HepG2 (cell line): ENCODE data around the gene GRIK4. TPM values are rescaled to one million over a fixed set of nuclear protein-coding genes. Genes with fewer than 3 reads are reported as not detected.

Experiments used
- CAMTA2 ChIP-seq: sonication (generic); formaldehyde crosslinking; IDR thresholded peaks from 2 replicates; pipeline ENCODE4 v1.4.0; 2020; ENCODE audit warnings: mild to moderate bottlenecking, missing genetic modification reagents, borderline replicate concordance
- EHMT2 ChIP-seq: fragments of 200-600 bp; sonication (generic); IDR thresholded peaks from 2 replicates; pipeline ENCODE4 v1.7.0; 2017; ENCODE audit warnings: antibody characterized with exemption, low read depth, low read length, borderline replicate concordance
- FOSL1 ChIP-seq: sonication (generic); formaldehyde crosslinking; IDR thresholded peaks from 2 replicates; pipeline ENCODE4 v1.9.0; 2021; ENCODE audit warnings: missing genetic modification reagents, borderline replicate concordance
- FOSL2 ChIP-seq: sonication (generic); formaldehyde crosslinking; IDR thresholded peaks from 2 replicates; pipeline ENCODE4 v1.4.0; 2020; ENCODE audit warnings: missing genetic modification reagents
- FOXK1 ChIP-seq: sonication (generic); formaldehyde crosslinking; IDR thresholded peaks from 2 replicates; pipeline ENCODE4 v1.4.0; 2020; ENCODE audit warnings: low read depth, missing genetic modification reagents, borderline replicate concordance
- GLI4 ChIP-seq: sonication (generic); formaldehyde crosslinking; IDR thresholded peaks from 2 replicates; pipeline ENCODE4 v1.5.1; 2020; ENCODE audit warnings: missing genetic modification reagents, mild to moderate bottlenecking, moderate library complexity, borderline replicate concordance
- HOXA5 ChIP-seq: sonication (generic); formaldehyde crosslinking; IDR thresholded peaks from 2 replicates; pipeline ENCODE4 v1.4.0; 2020; ENCODE audit warnings: missing genetic modification reagents
- KAT2B ChIP-seq: fragments of 150-350 bp; IDR thresholded peaks from 2 replicates; pipeline ENCODE4 v1.6.1; 2014; ENCODE audit warnings: low read depth, low read length, borderline replicate concordance
- MIER2 ChIP-seq: IDR thresholded peaks from 2 replicates; pipeline ENCODE4 v1.6.1; 2016; ENCODE audit warnings: missing biosample characterization, missing genetic modification reagents
- NFE2L1 ChIP-seq: sonication (generic); formaldehyde crosslinking; IDR thresholded peaks from 2 replicates; pipeline ENCODE4 v1.4.0; 2020; ENCODE audit warnings: missing genetic modification reagents, mild to moderate bottlenecking, borderline replicate concordance
- PITX1 ChIP-seq: sonication (generic); formaldehyde crosslinking; IDR thresholded peaks from 2 replicates; pipeline ENCODE4 v1.5.1; 2020; ENCODE audit warnings: mild to moderate bottlenecking, missing genetic modification reagents
- SIN3B ChIP-seq: fragments of 150-350 bp; IDR thresholded peaks from 2 replicates; pipeline ENCODE4 v1.6.1; 2014; ENCODE audit warnings: low read length
- TGIF2 ChIP-seq: IDR thresholded peaks from 2 replicates; pipeline ENCODE4 v1.6.1; 2016; ENCODE audit warnings: control low read depth, missing compliant biosample characterization
- ZNF430 ChIP-seq: sonication (generic); formaldehyde crosslinking; IDR thresholded peaks from 2 replicates; pipeline ENCODE4 v1.9.0; 2021; ENCODE audit warnings: mild to moderate bottlenecking, missing genetic modification reagents
- ZNF460 ChIP-seq: sonication (generic); formaldehyde crosslinking; IDR thresholded peaks from 2 replicates; pipeline ENCODE4 v1.5.1; 2020; ENCODE audit warnings: missing genetic modification reagents, mild to moderate bottlenecking, borderline replicate concordance
- ZNF83 ChIP-seq: sonication (generic); formaldehyde crosslinking; IDR thresholded peaks from 2 replicates; pipeline ENCODE4 v1.4.0; 2020; ENCODE audit warnings: missing genetic modification reagents, mild to moderate bottlenecking, borderline replicate concordance
- polyA plus RNA-seq, 8 experiments: library from polyadenylated mRNA; depleted of rRNA in 3 of 8; stranded (reverse) in 7 of 8; unstranded in 1 of 8; fragments of >200 nt; fragmentation: Illumina TruSeq in 4 of 8; extraction: Trizol in 4 of 8; gene quantifications; 2 replicates each; pipeline versions ENCODE4 v1.2.1 to v1.2.3, GENCODE V29; 2011 to 2016; ENCODE audit warnings: low read depth in 4 of 8, missing spikeins in 1 of 8, mixed read lengths in 1 of 8; ENCODE audit not compliant: insufficient read depth in 1 of 8
- total RNA-seq, 5 experiments: library from RNA; depleted of rRNA; stranded (reverse); fragments of >200 nt; fragmentation: Illumina TruSeq; extraction: Trizol; gene quantifications; 2 replicates each; pipeline ENCODE4 v1.2.3, GENCODE V29; 2016; ENCODE audit warnings: low read depth in 1 of 5
- TF ChIP-seq, protein P1 (sequence below): sonication (generic); formaldehyde crosslinking; IDR thresholded peaks from 2 replicates; pipeline ENCODE4 v1.5.0; 2020; ENCODE audit warnings: missing genetic modification reagents
- TF ChIP-seq, protein P2 (sequence below): sonication (generic); formaldehyde crosslinking; IDR thresholded peaks from 2 replicates; pipeline ENCODE4 v1.8.1; 2023; ENCODE audit warnings: mild to moderate bottlenecking, inconsistent platforms, moderate library complexity, missing genetic modification reagents, borderline replicate concordance
- TF ChIP-seq, protein P3 (sequence below), 2 experiments: IDR thresholded peaks; 2 replicates each; pipeline ENCODE4 v1.6.1; 2011 to 2012; ENCODE audit warnings: low read length in 2 of 2, borderline replicate concordance in 1 of 2, low read depth in 1 of 2, mild to moderate bottlenecking in 1 of 2, moderate library complexity in 1 of 2
- TF ChIP-seq, protein P4 (sequence below): IDR thresholded peaks from 2 replicates; pipeline ENCODE4 v1.6.1; 2016; ENCODE audit warnings: missing compliant biosample characterization, missing genetic modification reagents, borderline replicate concordance

Gene GRIK4
- total and polyA plus RNA-seq, 2 of the 13 experiments (the other 11 are each of a cell fraction or from before 2014, with no cell fraction given) = 0.04 to 0.07 TPM

DNA sequence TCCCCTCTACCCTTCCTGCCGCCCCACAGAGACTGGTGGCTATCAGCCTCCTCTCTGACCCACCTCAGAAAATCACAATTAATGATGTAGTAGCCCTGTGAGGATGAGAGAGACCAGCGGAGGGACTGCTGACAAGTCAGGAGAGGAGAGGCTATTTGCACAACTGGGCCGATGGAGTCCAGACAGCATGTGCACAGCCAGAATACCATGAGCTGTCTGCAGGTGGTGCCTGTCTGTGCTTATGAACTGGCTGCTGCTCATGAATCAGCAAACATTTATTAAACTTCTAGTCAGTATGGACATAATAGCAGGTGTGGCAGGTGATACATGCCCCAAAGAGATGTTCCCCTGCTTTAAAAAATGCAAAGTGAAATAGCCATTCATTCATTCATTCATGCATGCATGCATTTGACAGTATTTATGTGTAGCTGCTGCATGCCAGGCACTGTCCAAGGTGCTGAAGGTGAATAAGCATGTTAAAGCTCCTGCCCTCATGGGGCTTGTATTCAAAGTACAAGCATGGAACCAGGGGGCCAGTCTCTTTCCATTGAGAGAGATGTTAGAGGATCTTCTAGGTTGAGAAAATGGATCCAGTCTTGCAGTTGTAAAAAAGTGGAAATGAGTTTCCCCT lies 141.3 kb downstream of the GRIK4 start (continued):
- TF ChIP-seq, protein P1, sequence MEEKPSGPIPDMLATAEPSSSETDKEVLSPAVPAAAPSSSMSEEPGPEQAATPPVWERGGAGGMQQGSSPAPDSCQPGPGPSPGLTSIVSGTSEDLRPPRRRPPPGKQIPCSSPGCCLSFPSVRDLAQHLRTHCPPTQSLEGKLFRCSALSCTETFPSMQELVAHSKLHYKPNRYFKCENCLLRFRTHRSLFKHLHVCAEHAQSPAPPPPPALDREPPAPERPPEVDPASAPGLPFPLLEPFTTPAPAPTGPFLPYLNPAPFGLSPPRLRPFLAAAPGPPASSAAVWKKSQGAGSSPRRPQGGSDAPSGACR (CRISPR knock-in tag) = no peak
- TF ChIP-seq, protein P2, sequence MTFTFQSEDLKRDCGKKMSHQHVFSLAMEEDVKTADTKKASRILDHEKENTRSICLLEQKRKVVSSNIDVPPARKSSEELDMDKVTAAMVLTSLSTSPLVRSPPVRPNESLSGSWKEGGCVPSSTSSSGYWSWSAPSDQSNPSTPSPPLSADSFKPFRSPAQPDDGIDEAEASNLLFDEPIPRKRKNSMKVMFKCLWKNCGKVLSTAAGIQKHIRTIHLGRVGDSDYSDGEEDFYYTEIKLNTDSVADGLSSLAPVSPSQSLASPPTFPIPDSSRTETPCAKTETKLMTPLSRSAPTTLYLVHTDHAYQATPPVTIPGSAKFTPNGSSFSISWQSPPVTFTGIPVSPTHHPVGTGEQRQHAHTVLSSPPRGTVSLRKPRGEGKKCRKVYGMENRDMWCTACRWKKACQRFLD (CRISPR knock-in tag) = no peak
- TF ChIP-seq FOXK1 (CRISPR knock-in tag) (no peak), FOSL2 (CRISPR knock-in tag) (no peak), PITX1 (no peak), ZNF460 (no peak), ZNF430 (0 out of 2 replicates have a peak, but pooled peaks have one; percentile 25), CAMTA2 (CRISPR knock-in tag) (no peak), MIER2 (CRISPR knock-in tag) (peak; percentile 94), HOXA5 (no peak), TGIF2 (0 out of 2 replicates have a peak, but pooled peaks have one; percentile 27), NFE2L1 (no peak), KAT2B (no peak), SIN3B (no peak), FOSL1 (CRISPR knock-in tag) (no peak), GLI4 (CRISPR knock-in tag) (no peak), EHMT2 (peak; percentile 79; the same call in 1 of the 2 replicates), ZNF83 (CRISPR knock-in tag) (no peak)
- TF ChIP-seq, protein P3, sequence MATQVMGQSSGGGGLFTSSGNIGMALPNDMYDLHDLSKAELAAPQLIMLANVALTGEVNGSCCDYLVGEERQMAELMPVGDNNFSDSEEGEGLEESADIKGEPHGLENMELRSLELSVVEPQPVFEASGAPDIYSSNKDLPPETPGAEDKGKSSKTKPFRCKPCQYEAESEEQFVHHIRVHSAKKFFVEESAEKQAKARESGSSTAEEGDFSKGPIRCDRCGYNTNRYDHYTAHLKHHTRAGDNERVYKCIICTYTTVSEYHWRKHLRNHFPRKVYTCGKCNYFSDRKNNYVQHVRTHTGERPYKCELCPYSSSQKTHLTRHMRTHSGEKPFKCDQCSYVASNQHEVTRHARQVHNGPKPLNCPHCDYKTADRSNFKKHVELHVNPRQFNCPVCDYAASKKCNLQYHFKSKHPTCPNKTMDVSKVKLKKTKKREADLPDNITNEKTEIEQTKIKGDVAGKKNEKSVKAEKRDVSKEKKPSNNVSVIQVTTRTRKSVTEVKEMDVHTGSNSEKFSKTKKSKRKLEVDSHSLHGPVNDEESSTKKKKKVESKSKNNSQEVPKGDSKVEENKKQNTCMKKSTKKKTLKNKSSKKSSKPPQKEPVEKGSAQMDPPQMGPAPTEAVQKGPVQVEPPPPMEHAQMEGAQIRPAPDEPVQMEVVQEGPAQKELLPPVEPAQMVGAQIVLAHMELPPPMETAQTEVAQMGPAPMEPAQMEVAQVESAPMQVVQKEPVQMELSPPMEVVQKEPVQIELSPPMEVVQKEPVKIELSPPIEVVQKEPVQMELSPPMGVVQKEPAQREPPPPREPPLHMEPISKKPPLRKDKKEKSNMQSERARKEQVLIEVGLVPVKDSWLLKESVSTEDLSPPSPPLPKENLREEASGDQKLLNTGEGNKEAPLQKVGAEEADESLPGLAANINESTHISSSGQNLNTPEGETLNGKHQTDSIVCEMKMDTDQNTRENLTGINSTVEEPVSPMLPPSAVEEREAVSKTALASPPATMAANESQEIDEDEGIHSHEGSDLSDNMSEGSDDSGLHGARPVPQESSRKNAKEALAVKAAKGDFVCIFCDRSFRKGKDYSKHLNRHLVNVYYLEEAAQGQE (IDR thresholded peaks at IDR 0.05; ENCODE audit: borderline replicate concordance in 1 of 2, low read depth in 1 of 2, low read length in 2 of 2) = peak; percentile 63 to 94
- TF ChIP-seq, protein P4, sequence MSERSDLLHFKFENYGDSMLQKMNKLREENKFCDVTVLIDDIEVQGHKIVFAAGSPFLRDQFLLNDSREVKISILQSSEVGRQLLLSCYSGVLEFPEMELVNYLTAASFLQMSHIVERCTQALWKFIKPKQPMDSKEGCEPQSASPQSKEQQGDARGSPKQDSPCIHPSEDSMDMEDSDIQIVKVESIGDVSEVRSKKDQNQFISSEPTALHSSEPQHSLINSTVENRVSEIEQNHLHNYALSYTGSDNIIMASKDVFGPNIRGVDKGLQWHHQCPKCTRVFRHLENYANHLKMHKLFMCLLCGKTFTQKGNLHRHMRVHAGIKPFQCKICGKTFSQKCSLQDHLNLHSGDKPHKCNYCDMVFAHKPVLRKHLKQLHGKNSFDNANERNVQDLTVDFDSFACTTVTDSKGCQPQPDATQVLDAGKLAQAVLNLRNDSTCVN (CRISPR knock-in tag) = no peak
- TF ChIP-seq, all 625 proteins: peak for 6
